ENCODE data around the gene RCC2.

GRCh38 chr1:17359808-17360207 lies 79.7 kb downstream of the RCC2 start:
- TF ChIP-seq, protein P1, sequence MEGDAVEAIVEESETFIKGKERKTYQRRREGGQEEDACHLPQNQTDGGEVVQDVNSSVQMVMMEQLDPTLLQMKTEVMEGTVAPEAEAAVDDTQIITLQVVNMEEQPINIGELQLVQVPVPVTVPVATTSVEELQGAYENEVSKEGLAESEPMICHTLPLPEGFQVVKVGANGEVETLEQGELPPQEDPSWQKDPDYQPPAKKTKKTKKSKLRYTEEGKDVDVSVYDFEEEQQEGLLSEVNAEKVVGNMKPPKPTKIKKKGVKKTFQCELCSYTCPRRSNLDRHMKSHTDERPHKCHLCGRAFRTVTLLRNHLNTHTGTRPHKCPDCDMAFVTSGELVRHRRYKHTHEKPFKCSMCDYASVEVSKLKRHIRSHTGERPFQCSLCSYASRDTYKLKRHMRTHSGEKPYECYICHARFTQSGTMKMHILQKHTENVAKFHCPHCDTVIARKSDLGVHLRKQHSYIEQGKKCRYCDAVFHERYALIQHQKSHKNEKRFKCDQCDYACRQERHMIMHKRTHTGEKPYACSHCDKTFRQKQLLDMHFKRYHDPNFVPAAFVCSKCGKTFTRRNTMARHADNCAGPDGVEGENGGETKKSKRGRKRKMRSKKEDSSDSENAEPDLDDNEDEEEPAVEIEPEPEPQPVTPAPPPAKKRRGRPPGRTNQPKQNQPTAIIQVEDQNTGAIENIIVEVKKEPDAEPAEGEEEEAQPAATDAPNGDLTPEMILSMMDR (IDR thresholded peaks at IDR 0.05): no peak
- TF ChIP-seq POLR2A (IDR thresholded peaks at IDR 0.05): no peak

Data from uterus (tissue), 2 donors.